PFSK-1 (cell line): ENCODE data around the gene ZSCAN9.

ENCODE experiments used
- POLR2AphosphoS5 ChIP-seq: IDR thresholded peaks from 2 replicates; pipeline ENCODE4 v1.6.1; 2012; ENCODE audit warnings: low read depth, mild to moderate bottlenecking, control low read depth, low read length, moderate library complexity
- TF ChIP-seq, protein P1 (sequence below), 2 experiments: IDR thresholded peaks; 2 replicates each; pipeline versions ENCODE4 v1.6.1 to v1.8.0; 2011 to 2012; ENCODE audit warnings: low read depth in 2 of 2, low read length in 2 of 2, control low read depth in 1 of 2, inconsistent platforms in 1 of 2, mild to moderate bottlenecking in 1 of 2, moderate library complexity in 1 of 2; ENCODE audit not compliant: insufficient read depth in 1 of 2

DNA sequence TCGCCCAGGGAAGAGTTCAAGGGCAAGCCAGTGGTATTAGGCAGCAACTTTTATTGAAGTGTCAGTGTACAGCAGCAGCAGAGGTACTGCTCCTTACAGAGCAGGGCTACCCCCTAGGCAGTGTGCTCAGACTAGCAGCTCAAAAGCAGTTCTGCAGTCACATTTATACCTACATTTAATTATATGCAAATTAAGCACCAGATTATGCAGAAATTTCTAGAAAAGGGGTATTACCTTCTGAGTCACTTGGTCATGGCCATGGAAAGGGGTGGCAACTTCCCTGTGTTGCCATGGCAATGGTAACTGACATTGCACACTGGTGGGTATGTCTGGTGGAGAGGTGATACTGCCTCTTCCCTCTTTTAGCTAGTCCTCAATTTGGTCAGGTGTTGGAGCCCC lies 29.0 kb downstream of the ZSCAN9 start:
- TF ChIP-seq POLR2AphosphoS5 = no peak
- TF ChIP-seq, protein P1, sequence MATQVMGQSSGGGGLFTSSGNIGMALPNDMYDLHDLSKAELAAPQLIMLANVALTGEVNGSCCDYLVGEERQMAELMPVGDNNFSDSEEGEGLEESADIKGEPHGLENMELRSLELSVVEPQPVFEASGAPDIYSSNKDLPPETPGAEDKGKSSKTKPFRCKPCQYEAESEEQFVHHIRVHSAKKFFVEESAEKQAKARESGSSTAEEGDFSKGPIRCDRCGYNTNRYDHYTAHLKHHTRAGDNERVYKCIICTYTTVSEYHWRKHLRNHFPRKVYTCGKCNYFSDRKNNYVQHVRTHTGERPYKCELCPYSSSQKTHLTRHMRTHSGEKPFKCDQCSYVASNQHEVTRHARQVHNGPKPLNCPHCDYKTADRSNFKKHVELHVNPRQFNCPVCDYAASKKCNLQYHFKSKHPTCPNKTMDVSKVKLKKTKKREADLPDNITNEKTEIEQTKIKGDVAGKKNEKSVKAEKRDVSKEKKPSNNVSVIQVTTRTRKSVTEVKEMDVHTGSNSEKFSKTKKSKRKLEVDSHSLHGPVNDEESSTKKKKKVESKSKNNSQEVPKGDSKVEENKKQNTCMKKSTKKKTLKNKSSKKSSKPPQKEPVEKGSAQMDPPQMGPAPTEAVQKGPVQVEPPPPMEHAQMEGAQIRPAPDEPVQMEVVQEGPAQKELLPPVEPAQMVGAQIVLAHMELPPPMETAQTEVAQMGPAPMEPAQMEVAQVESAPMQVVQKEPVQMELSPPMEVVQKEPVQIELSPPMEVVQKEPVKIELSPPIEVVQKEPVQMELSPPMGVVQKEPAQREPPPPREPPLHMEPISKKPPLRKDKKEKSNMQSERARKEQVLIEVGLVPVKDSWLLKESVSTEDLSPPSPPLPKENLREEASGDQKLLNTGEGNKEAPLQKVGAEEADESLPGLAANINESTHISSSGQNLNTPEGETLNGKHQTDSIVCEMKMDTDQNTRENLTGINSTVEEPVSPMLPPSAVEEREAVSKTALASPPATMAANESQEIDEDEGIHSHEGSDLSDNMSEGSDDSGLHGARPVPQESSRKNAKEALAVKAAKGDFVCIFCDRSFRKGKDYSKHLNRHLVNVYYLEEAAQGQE (IDR thresholded peaks at IDR 0.05; ENCODE audit: insufficient read depth in 1 of 2, low read depth in 2 of 2, low read length in 2 of 2) = no peak
